Osteocyte (in vitro differentiated cells): ENCODE data around the gene CFAP77. TPM values are rescaled to one million over a fixed set of nuclear protein-coding genes. Genes with fewer than 3 reads are reported as not detected.

Experiments used
- DNase-seq: peaks from one replicate; pipeline ENCODE4 v3.0.0; 2021; ENCODE audit warnings: mixed read lengths; ENCODE audit not compliant: unreplicated experiment; ENCODE audit errors: extremely low spot score
- H3K27ac Mint-ChIP-seq: one replicate; pipeline ENCODE4 v1.8.0; 2021; ENCODE audit warnings: mild to moderate bottlenecking, mixed read lengths; ENCODE audit not compliant: unreplicated experiment
- H3K27me3 Mint-ChIP-seq: one replicate; pipeline ENCODE4 v1.8.0; 2021; ENCODE audit warnings: mixed read lengths; ENCODE audit not compliant: unreplicated experiment
- H3K36me3 Mint-ChIP-seq: one replicate; pipeline ENCODE4 v1.8.0; 2021; ENCODE audit warnings: mixed read lengths; ENCODE audit not compliant: unreplicated experiment
- H3K4me1 Mint-ChIP-seq: one replicate; pipeline ENCODE4 v1.8.0; 2021; ENCODE audit warnings: mixed read lengths; ENCODE audit not compliant: unreplicated experiment
- H3K4me3 Mint-ChIP-seq: one replicate; pipeline ENCODE4 v1.8.0; 2021; ENCODE audit warnings: mild to moderate bottlenecking, moderate library complexity, mixed read lengths; ENCODE audit not compliant: unreplicated experiment
- H3K9me3 Mint-ChIP-seq: one replicate; pipeline ENCODE4 v1.8.0; 2021; ENCODE audit warnings: mixed read lengths; ENCODE audit not compliant: unreplicated experiment
- total RNA-seq: library from RNA; stranded (reverse); gene quantifications from 2 replicates; pipeline ENCODE4 v1.2.1, GENCODE V29; 2021
- TF ChIP-seq, protein P1 (sequence below): fragments of 200-600 bp; sonication (generic); IDR thresholded peaks from 2 replicates; pipeline ENCODE4 v1.5.0; 2021; ENCODE audit warnings: antibody characterized with exemption, mild to moderate bottlenecking, moderate library complexity

CFAP77 gene
- total RNA-seq, 1 donor from 2014 or later: 0.48 TPM

DNA sequence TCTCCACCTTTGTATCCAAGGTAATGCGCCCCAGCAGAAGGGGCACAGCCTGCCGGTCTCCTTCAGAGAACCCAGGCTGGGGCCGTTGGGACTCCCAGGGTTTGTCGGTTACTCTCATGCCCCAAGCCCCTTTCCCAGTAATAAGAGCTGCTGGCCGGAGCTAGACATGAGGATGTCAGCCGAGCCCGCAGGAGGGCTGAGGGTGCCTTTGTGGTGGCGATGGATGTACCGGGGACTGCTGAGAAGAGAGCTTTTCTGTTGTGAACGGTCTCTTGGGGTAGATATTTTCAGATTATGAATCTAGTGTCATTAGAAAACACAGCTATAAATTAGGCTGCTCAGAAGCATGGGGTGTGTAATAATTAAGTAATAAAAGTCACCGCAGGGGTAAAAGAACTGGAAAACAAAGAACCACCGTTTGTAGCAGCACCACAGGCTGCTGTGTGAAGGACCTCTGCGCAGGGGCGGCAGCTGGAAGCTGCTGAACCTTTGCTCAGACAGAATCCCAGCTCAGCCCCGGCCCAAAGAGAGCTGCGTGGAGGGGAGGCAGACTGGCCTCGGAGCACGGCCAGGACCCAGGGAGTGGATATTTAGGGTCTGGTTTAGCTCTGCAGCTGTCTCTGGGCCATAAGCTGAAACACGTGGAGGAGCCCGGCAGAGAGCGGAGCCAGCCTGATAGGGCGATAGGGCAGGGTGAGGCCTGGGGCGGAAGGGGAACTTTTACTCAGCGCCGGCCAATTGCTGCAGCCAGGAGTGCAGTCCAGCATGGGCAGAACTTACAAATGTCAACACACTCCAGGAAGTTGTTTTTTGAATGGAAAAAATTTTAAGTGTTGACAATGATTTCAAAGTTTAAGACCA, 121.9 kb downstream of the CFAP77 start:
- no peak for DNase-seq
- no peak overlapping the region for H3K4me3 Mint-ChIP-seq
- peaks cover 1% of the 10 kb centered on the region for H3K36me3 Mint-ChIP-seq
- H3K27ac Mint-ChIP-seq: no peak overlapping the region
- no peaks in the 10 kb centered on the region for H3K4me1 Mint-ChIP-seq
- TF ChIP-seq, protein P1, sequence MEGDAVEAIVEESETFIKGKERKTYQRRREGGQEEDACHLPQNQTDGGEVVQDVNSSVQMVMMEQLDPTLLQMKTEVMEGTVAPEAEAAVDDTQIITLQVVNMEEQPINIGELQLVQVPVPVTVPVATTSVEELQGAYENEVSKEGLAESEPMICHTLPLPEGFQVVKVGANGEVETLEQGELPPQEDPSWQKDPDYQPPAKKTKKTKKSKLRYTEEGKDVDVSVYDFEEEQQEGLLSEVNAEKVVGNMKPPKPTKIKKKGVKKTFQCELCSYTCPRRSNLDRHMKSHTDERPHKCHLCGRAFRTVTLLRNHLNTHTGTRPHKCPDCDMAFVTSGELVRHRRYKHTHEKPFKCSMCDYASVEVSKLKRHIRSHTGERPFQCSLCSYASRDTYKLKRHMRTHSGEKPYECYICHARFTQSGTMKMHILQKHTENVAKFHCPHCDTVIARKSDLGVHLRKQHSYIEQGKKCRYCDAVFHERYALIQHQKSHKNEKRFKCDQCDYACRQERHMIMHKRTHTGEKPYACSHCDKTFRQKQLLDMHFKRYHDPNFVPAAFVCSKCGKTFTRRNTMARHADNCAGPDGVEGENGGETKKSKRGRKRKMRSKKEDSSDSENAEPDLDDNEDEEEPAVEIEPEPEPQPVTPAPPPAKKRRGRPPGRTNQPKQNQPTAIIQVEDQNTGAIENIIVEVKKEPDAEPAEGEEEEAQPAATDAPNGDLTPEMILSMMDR: no peak
- peaks cover 7% of the 10 kb centered on the region for H3K9me3 Mint-ChIP-seq
- peaks cover 19% of the 10 kb centered on the region for H3K27me3 Mint-ChIP-seq

- H3K27me3 Mint-ChIP-seq: peaks cover 19% of the 10 kb centered on the region
- no peak for DNase-seq
- TF ChIP-seq, protein P1: no peak
- no peaks in the 10 kb centered on the region for H3K4me1 Mint-ChIP-seq
- no peak overlapping the region for H3K27ac Mint-ChIP-seq
- peaks cover 1% of the 10 kb centered on the region for H3K36me3 Mint-ChIP-seq
- peaks cover 7% of the 10 kb centered on the region for H3K9me3 Mint-ChIP-seq
- H3K4me3 Mint-ChIP-seq: no peak overlapping the region
Measured at GRCh38 chr9:132534832-132535231, 124.8 kb downstream of the CFAP77 start.

DNA sequence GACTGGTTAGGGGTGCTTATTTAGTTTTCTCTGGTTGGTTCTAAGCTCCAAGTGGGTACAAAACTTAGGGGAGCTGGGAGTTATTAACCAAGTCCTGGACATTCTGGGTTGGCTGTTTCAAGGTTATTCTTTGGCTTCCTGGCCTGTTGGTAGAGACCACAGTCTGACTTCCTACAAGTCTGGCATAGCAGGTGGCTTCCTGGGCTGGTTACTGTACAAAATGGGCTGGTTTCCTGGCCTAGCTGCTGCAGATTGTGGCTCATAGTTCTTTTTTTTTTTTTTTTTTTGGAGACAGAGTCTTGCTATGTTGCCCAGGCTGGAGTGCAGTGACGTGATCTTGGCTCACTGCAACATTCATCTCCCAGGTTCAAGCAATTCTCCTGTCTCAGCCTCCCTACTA, 126.1 kb downstream of the CFAP77 start:
- H3K27me3 Mint-ChIP-seq: peaks cover 11% of the 10 kb centered on the region
- H3K36me3 Mint-ChIP-seq: peaks cover 1% of the 10 kb centered on the region
- TF ChIP-seq, protein P1: no peak

GRCh38 chr9:132537352-132537751, 127.3 kb downstream of the CFAP77 start:
- peaks cover 7% of the 10 kb centered on the region for H3K9me3 Mint-ChIP-seq
- H3K4me3 Mint-ChIP-seq: no peak overlapping the region
- H3K36me3 Mint-ChIP-seq: peaks cover 1% of the 10 kb centered on the region
- no peaks in the 10 kb centered on the region for H3K4me1 Mint-ChIP-seq
- TF ChIP-seq, protein P1: no peak
- peaks cover under 1% of the 10 kb centered on the region for H3K27me3 Mint-ChIP-seq
- no peak for DNase-seq
- no peak overlapping the region for H3K27ac Mint-ChIP-seq

More for the DNA sequence above, 126.1 kb downstream of the CFAP77 start:
- H3K4me1 Mint-ChIP-seq: no peaks in the 10 kb centered on the region
- H3K4me3 Mint-ChIP-seq: no peak overlapping the region
- peaks cover 7% of the 10 kb centered on the region for H3K9me3 Mint-ChIP-seq
- DNase-seq: no peak
- H3K27ac Mint-ChIP-seq: no peak overlapping the region

- Mint-ChIP-seq H3K4me1 (no peaks in the 10 kb centered on the region), H3K9me3 (peaks cover 7% of the 10 kb centered on the region), H3K4me3 (no peak overlapping the region), H3K27me3 (no peaks in the 10 kb centered on the region), H3K36me3 (peaks cover 1% of the 10 kb centered on the region), H3K27ac (no peak overlapping the region)
- TF ChIP-seq, protein P1: no peak
- DNase-seq: no peak
Measured at GRCh38 chr9:132538071-132538470, 128.1 kb downstream of the CFAP77 start.
